SK-N-DZ (cell line): ENCODE measurements around the gene ZNF563. TPM values are rescaled to one million over a fixed set of nuclear protein-coding genes. Genes with fewer than 3 reads are reported as not detected.
A peak's percentile ranks its signal among the peaks of the same experiment; 100 is the strongest.
"Not testable (repeated sequence)": the region's sequence is repeated elsewhere in the genome, so short reads cannot be mapped to it uniquely, and the experiment has no call there.

ENCODE experiments used
- DNase-seq: peaks from one replicate; pipeline ENCODE4 v3.0.0-alpha.2; 2015; ENCODE audit warnings: low spot score
- polyA plus RNA-seq, 2 experiments: library from polyadenylated mRNA; depleted of rRNA; stranded (reverse); fragments of >200 nt; gene quantifications; 2 replicates each; pipeline ENCODE4 v1.2.3, GENCODE V29; 2014

The ZNF563 gene
- polyA plus RNA-seq (2014; cell fraction: cytosol; rRNA removed), result 2.1 and 3.4 TPM in 2 replicates
- 0.79 and 2.3 TPM in 2 replicates for polyA plus RNA-seq (2014; cell fraction: nucleus; rRNA removed)

DNA sequence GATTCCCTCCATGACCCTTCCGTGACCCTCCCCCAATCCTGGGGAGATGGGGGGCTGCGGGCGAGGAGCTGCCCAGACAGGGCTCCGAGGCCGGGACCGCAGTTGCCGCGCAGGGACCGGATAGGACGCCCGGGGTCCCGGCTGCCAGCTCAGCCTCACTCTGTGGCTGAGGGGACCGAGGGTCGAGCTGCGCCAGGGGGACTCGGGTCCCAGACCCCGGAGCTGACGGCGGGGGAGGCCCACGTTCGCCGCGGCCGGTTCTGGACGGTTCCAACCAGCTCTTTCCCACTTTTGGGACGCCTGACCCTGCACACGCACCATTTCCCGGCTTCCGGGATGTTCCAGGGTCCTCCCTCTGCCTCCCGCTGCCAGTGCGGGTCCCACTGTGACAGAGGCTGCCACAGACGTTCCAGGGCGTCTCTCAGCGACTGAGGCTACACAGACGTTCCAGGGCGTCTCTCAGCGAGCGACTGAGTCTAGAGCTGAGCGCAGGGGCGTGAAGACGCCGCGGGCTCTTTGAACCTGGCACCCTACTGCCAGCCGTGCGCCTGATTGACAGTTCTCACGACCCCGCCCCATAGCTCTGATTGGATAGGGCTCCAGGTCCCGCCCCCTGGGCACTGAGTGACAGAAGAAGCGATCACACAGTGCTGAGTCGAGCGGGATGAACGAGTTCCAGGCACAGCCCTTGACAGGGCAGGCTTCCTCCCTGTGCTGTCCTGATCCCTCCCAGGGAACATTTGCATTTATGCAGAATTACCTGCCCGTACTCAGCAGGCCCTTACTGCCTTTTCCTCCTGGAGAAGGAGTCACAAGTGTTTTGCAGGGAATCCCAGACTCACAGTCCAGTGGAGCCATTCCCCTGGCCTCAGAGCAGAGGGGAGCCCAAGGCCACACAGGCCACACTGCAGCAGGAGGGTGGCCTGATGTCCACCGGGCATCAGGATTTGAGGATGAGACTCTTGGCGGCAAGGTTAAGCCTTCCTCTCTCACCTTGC is at the start of gene ZNF563:
Gene ZNF563, minus strand, starts transcription at position 472 of the 998 bp plus-strand sequence. Its CDS starts 151 bp downstream, at position 321.
- peak; percentile 94 for DNase-seq

DNA sequence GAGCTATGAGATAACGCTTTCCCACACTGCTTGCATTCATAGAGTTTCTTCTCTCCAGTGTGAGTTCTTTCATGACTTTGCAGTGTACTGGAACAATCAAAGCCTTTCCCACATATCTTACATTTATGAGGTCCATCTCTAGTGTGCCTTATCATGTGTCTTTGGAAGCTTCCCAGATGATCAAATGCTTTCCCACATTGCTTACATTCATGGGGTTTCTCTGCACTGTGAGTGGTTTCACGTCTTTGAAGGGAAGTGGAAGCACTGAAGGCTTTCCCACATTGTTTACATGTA is 47.0 kb upstream of the ZNF563 start:
- DNase-seq, result no peak

DNA sequence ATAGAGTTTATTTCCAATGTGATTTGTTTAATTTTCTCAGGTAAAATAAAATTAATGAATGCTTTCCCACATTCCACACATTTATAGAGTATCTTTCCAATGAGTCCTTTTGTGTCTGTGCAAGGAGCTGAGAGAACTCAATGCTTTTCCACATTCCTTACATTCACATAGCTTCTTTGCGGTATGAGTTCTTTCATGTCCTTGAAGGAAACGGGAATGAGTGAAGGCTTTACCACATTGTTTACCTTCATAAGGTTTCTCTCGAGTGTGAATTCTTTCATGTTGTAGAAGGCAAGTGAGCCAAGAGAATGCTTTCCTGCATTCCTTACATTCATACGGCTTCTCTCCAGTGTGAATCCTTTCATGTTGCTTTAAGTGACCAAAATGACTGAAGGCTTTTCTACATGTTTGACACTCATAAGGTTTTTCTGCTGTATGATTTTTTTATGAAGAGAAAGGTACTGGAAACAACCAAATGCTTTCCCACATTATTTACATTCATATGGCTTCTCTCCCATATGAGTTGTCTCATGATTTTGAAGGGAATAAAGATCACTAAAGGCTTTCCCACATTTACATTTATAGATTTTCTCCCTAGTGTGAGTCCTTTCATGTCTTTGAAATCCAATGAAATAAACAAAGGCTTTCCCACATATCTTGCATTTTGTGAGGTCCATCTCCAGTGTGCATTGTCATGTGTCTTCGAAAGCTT is 46.5 kb upstream of the ZNF563 start:
- DNase-seq, result no peak

DNA sequence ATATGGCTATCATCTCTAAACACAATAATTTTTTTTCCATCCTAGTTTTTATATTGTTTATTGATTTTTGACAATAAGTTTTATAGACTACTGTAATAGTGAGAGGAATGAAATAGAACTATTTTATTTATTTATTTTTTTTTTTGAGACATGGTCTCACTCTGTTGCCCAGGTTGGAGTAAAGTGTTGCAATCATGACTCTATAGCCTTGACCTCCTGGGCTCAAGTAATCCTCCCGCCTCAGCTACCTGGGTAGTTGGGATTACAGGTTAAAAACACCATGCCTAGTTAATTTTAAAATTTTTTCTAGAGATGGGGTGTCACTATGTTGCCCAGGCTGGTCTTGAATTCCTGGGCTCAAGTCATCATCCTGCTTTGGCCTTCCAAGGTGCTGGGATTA is 40.6 kb upstream of the ZNF563 start:
- DNase-seq, result no peak

DNA sequence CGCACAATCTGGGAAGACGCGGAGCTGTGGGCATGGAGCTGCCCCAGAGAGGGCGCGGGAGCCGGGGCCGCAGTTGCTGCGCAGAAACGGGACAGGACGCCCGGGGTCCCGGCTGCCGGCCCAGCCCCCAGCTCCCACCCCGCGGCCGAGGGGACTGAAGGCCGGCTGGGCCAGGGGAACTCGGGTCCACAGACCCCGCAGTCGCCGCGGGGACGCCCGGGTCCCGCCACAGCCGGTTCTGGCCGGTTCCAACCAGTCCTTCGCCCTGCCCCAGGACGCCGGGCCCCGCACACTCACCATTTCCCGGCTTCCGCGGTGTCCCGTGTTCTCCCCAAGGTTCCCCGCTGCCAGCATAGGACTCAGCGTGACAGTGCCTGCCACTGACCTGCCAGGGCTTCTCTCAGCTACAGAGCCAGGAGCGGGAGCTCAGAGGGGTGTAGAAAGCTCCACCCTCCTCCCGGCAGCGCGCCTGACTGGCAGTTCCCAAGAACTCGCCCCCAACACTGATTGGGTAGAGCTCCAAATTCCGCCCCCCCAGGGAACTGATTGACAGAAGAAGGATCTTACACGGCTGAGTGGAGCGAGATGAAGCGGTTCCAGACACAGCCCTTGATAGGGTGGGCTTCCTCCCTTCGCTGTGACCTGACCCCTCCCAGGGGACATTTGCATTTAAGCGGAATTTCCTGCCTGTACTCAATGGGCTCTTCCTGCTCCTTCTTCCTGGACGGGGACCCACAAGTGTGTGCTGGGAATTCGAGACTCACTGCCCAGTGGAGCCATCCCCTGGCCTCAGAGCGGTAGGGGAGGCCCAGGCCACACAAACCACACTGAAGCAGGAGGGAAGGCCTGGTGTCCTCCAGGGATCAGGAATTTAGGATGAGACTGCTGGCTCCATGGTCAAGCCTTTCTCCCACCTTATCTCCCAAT is 32.1 kb upstream of the ZNF563 start, which contains the start of gene ZNF442:
Gene ZNF442, minus strand, starts transcription at position 448 of the 927 bp plus-strand sequence. CDS start 2,052 bp downstream, outside the sequence.
- DNase-seq, result peak; percentile 100

DNA sequence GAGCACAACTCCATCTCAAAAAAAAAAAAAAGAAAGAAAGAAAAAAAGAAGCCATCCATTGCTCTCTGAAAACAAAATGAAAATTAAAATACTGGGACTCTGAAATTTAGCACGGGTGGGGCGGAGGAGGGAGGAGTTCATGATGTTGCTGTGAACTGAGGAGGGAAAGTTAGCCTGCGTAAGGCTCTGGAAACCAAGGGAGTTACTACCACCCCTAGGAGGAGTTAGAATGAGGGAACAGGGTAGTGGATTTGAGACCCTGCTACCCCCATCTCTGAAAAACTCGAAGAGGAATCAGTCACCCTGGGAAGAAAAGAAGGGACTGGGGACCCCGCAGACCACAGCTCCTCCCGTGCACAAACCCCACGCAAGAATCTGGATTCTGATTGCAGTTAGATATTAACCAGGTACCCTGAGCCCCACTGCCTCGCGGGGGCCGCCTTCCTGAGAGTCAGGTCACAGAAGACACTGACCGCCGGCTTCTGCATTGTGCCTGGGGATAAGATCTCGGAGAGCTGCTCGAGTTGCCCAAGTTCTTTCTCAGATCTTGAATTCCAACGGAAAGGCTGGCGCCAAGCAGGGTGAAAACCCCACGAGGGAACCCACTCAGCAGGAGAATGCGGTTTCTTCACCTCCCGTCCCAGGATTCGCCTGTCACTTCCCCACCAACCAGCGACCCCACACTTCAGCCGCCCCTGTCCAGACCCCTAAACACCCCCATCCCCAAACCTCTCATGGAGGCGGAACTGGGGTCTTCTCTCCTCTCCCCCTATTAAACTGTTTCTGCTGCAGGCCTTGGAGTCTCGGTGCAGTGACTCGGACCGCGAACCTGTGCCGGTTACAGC is 31.2 kb upstream of the ZNF563 start:
- peak; percentile 11 for DNase-seq

DNA sequence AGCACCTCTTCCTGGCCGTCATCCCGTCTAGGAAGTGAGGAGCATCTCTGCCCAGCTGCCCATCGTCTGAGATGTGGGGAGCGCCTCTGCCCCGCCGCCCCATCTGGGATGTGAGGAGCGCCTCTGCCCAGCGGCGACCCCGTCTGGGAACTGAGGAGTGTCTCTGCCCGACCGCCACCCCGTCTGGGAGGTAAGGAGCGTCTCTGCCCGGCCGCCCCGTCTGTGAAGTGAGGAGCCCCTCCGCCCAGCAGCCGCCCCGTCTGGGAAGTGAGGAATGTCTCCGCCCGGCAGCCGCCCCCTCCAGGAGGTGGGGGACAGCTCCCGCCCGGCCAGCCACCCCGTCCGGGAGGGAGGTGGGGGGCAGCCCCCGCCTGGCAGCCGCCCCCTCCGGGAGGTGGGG is 28.8 kb upstream of the ZNF563 start:
- DNase-seq, result not testable (repeated sequence)

DNA sequence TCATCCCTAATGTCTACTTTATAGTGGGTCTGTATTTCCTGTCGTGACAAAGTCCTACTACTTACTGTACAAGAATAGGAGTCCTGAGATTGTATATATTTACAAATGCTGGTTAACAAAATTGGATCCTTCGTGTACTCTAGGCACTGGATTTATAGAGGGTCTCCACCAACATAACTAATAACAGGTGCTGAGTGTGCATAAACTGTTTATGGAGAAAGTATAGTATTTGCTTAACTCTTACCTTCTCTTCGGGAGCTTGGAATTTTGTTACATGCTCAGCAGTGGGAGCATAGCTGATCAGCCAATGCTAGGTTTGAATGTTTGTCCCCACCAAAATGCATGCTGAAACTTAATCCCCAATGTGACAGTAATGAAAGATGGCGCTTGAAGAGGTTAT is 19.9 kb upstream of the ZNF563 start:
- no peak for DNase-seq

DNA sequence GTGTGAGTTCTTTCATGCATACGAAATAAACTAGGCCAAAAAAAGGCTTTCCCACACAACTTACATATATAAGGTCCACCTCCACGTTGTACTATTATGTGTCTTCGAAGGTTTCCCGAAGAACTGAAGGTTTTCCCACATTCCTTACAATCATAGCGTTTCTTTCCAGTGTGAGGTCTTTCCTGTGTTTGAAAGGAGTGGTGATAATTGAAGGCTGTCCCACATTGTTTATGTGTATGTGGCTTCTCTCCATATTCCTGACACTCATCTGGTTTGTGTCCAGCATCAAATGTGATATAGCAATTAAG is 17.4 kb upstream of the ZNF563 start:
- no peak for DNase-seq

DNA sequence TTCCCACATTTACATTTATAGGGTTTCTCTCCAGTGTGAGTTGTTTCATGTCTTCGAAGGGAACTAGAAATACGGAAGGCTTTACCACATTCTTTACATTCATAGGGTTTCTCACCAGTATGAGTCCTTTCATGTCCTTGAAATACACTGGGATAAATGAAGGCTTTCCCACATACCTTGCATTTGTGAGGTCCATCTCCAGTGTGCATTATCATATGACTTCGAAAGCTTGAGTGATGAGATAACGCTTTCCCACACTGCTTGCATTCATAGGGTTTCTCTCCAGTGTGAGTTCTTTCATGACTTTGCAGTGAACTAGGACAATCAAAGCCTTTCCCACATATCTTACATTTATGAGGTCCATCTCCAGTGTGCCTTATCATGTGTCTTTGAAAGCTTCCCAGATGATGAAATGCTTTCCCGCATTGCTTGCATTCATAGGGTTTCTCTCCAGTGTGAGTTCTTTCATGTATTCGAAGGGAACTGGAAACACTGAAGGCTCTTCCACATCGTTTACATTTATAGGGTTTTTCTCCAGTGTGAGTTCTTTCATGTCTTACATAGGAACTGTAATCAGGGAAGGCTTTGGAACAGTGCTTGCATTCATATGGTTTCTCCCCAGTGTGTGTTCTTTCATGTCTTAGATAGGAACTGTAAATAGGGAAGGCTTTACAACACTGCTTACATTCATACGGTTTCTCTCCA is 16.9 kb upstream of the ZNF563 start:
- DNase-seq, result no peak

DNA sequence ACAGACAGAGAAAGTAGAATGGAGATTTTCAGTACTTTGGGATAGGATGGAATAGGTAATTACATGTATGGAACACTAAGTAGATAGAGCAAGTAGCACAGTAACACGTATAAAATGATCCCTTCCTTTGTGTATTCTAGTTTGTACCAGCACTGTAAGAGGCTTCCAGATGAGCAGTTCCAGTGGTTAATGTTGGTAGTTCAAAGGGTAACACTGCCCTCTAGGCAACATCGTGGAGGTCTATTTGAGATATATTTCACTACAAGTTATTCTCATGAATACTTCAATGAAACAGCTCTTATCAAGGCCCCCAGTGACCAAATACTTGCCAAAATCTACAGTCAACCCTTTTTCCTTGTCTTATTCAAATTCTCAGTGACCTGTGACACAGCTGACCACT is 13.5 kb upstream of the ZNF563 start:
- DNase-seq, result no peak

DNA sequence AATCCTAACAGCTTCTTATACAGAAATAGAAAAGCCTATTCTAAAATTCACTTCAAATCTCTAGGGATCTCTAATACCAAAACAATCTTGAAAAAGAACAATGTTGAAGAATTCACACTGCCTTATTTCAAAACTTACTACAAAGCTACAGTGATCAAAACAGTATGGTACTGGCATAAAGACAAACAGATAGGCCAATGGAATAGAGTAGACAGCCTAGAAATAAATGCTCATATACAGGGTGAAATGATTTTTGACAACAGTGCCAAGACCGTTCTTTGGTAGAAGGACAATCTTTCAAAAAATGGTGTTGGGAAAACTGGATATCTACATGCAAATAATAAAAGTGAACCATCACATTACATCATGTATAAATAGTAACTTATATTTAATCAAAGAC is 11.8 kb upstream of the ZNF563 start:
- DNase-seq, result no peak

DNA sequence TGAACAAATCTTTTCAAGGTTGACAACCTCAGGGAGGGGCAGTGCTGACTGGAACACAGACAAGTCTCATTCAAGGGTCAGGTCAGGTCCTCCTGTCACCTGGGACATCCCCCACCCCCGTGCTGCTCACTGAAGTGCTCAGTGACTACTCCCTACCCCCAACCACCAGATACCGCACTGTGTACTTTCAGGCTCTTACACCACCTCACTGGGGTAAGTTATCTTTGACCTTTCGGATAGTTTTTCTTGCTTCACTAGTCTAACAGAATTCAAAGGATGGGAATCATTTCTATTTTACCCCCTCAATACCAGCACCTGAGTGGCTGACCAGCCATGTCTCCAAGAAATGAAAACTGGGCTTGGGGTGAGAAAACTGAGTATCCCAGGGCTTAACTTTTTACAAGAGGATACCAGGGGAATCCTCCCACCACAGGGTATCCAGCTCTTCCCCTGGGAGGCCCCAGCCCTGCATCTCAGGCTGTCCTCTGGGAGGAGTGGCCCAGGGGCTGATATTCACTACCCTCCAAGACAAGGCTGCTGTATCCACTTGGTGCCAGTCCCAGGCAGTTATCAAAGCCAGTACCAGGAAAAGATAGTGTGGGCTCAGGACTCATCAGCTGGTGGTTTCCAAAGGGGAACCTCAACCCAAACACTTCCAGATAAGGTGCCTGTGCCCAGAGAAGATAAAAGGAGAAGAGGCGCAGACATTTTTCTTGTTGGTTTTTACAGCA is 2.1 kb downstream of the ZNF563 start:
- no peak for DNase-seq

DNA sequence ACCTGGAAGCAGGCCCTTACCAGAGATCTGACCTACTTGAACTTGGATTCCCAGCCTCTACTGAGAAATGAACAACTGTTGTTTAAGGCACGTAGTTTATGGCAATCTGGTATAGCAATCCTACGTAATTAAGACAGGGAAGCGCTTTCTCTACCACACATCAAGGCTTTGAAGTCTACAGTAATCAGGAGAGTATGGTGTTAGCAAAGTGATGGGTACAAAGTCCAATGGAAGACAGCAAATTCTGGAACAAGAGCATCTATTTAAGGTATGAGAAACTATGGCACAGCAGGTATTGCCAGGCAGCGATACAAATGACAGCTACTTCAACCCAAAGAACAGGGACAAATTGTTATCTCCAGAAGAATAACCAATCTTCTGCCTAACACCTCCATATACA is 3.1 kb downstream of the ZNF563 start:
- no peak for DNase-seq

DNA sequence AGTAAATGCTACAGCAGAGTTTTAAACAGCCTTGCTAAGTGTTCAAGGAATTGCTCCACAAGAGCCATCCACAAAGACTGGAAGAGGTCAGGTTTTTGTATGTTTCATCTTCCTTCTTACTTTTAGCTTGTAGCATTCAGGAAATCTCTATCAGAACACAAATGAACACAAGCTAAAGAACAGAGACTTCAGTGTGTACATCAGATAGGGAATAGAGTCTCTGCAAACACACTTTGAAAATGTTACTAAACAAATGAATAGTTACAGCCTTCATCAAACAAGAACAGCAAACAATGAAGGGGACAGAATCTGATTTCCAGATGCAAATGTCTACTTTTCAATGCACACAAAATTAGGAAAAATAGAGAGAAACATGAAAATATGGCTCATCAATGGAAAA is 7.7 kb downstream of the ZNF563 start:
- DNase-seq, result no peak

DNA sequence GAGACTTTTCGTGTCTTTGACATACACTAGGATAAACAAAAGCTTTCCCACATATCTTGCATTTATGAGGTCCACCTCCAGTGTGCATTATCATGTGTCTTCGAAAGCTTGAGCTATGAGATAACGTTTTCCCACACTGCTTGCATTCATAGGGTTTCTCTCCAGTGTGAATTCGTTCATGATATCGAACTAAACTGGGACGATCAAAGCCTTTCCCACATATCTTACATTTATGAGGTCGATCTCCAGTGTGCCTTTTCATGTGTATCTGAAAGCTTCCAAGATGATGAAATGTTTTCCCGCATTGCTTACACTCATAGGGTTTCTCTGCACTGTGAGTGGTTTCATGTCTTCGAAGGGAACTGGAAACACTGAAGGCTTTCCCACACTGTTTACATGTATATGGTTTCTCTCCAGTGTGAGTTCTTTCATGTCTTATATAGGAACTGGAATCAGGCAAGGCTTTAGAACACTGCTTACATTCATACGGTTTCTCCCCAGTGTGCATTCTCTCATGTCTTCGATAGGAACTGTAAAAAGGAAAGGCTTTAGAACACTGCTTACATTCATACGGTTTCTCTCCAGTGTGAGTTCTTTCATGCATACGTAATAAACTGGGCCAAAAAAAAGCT is 14.5 kb downstream of the ZNF563 start:
- no peak for DNase-seq

DNA sequence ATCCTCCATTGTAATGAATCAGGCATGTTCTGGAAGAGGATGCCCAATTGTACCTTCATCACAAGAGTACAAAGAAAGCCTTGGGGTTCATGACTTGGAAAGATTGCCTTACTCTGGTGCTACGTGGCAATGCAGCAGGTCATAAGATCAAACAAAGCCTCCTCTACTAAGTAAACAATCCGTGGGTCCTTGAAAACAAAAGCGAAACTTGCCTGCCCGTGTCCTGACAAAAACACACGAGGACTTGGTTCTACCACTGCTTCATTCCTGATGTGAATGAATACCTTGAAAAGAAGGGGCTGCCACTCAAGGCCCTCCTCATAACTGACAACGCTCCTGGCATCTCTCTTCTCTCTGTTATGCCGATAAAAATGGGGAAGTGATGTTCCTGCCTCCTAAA is 18.9 kb downstream of the ZNF563 start:
- DNase-seq, result no peak

DNA sequence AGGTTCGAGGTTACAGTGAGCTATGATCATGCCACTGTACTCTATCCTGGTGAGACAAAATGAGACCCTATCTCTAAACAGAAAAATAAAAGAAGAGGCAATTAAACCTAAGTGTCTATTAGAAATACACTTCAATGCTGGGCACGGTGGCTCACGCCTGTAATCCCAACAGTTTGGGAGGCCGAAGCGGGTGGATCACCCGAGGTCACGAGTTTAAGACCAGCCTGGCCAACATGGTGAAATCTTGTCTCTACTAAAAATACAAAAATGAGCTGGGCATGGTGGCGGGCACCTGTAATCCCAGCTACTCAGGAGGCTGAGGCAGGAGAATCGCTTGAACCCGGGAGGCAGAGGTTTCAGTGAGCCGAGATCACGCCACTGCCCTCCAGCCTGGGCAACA is 24.5 kb downstream of the ZNF563 start:
- not testable (repeated sequence) for DNase-seq

DNA sequence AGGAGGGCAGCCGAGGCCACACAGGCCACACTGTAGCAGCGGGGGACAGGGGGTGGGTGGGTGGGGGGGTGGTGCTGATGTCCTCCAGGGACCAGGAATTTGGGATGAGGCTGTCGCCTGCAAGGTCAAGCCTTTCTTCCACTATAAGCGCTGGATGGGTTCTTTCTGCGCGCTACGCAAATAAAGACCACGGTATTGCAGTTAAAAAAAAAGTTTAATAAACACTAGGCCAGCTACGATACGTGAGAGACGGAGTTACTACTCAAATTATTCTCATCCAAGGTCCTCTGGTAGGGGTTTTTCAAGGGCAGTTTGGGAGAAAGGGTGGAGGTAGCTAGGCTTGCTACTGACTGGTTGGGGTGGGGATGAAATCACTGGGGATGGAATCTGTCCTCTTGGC is 38.2 kb downstream of the ZNF563 start:
- DNase-seq, result no peak
